ENCODE results near the gene KCNRG.

GRCh38 chr13:50038266-50038665, 23.0 kb downstream of the KCNRG start:
- TF ChIP-seq NEUROD1 (IDR thresholded peaks at IDR 0.05; ENCODE audit: borderline replicate concordance, low read depth, low read length, partially characterized antibody), result no peak
- TF ChIP-seq ZNF780A (CRISPR knock-in tag; IDR thresholded peaks at IDR 0.05), result no peak
- no peak for TF ChIP-seq BRCA1 (IDR thresholded peaks at IDR 0.05)
- TF ChIP-seq BRCA1 (CRISPR knock-in tag; IDR thresholded peaks at IDR 0.05), result no peak
- TF ChIP-seq TAF1 (IDR thresholded peaks at IDR 0.05; ENCODE audit: control insufficient read depth, extremely low read depth, insufficient read depth, low read length, severe bottlenecking), result no peak
- no peak for TF ChIP-seq EP300 (IDR thresholded peaks at IDR 0.05; ENCODE audit: low read length)
- TF ChIP-seq ILK (tag; IDR thresholded peaks at IDR 0.05; ENCODE audit: borderline replicate concordance, low read depth), result no peak
- no peak for TF ChIP-seq CTCF (IDR thresholded peaks at IDR 0.05 in 2 of 3, conservative IDR thresholded peaks at IDR 0.05 in 1 of 3; ENCODE audit: insufficient read depth in 2 of 3, low read depth in 1 of 3, low read length in 3 of 3)
- no peak for TF ChIP-seq TCF7L2 (IDR thresholded peaks at IDR 0.05; ENCODE audit: low read depth, low read length)
- TF ChIP-seq POLR2AphosphoS5 (IDR thresholded peaks at IDR 0.05; ENCODE audit: control insufficient read depth, insufficient read depth, low read depth, low read length), result no peak
- TF ChIP-seq NFIC (IDR thresholded peaks at IDR 0.05), result no peak
- no peak for TF ChIP-seq TGIF2 (CRISPR knock-in tag; IDR thresholded peaks at IDR 0.05)
